ENCODE results near the gene PPP1CB.

DNA sequence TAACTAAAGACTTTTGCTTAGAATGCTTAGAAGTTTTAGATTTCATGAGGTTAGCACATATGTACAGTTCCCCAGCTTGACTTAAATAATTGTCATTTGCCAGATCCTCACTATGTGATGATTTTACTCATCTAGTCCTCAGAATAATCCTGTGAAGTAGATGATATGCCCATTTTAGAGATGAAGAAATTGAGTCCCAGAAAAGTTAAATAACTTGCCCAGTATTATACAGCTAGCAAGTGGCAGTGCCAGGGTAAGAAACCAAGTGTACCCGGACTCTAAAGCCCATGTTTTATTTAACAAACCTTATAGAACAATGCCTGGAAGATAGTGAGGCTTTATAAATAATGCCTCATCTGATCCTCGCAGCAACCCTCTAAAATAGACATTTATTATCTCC lies 87.3 kb downstream of the PPP1CB start:
- TF ChIP-seq GATA2 (IDR thresholded peaks at IDR 0.05; ENCODE audit: low read depth, low read length) = no peak
- TF ChIP-seq GATA3 (IDR thresholded peaks at IDR 0.05; ENCODE audit: low read depth, low read length) = no peak
